Activated B cell treated with CpG ODN at 0.5 μM for 24 hours (primary cell): ENCODE data around the gene LRRC10B. TPM values are rescaled to one million over a fixed set of nuclear protein-coding genes. Genes with fewer than 3 reads are reported as not detected.

ENCODE experiments used
- ATAC-seq: fragments of 200-7000 bp; cut with Tn5 transposase; one replicate; pipeline ENCODE4 v1.10.0; 2021; ENCODE audit warnings: low read depth, mild to moderate bottlenecking, moderate library complexity
- CTCF ChIA-PET: fragments of 350-600 bp; sonication (Branson Sonifier 250); formaldehyde crosslinking; loops from one replicate; lab custom pipeline; 2021; ENCODE audit warnings: antibody characterized with exemption; lab: Charles Lee
- POLR2A ChIA-PET: fragments of 350-600 bp; sonication (Branson Sonifier 250); formaldehyde crosslinking; loops from one replicate; lab custom pipeline; 2021; ENCODE audit warnings: antibody characterized with exemption; lab: Charles Lee
- DNase-seq: peaks from one replicate; pipeline ENCODE4 v3.0.0; 2022
- H3K27ac Mint-ChIP-seq: one replicate; pipeline ENCODE4 v1.8.0; 2020; ENCODE audit warnings: mixed read lengths
- H3K27me3 Mint-ChIP-seq: one replicate; pipeline ENCODE4 v1.8.0; 2021; ENCODE audit warnings: mixed read lengths
- H3K36me3 Mint-ChIP-seq: one replicate; pipeline ENCODE4 v1.8.0; 2021; ENCODE audit warnings: low read depth, mixed read lengths
- H3K4me1 Mint-ChIP-seq: one replicate; pipeline ENCODE4 v1.8.0; 2021; ENCODE audit warnings: mixed read lengths
- H3K4me3 Mint-ChIP-seq: one replicate; pipeline ENCODE4 v1.8.0; 2020; ENCODE audit warnings: mild to moderate bottlenecking, mixed read lengths
- H3K9me3 Mint-ChIP-seq: one replicate; pipeline ENCODE4 v1.8.0; 2020; ENCODE audit warnings: mixed read lengths
- CTCF ChIP-seq: fragments of 200-600 bp; IDR thresholded peaks from one replicate; pipeline ENCODE4 v1.8.0; 2022; ENCODE audit warnings: antibody characterized with exemption, mild to moderate bottlenecking
- intact Hi-C: fragments of 100-400 bp; cut with micrococcal nuclease; formaldehyde crosslinking; loops from one replicate; pipeline ENCODE4 v1.15.1; 2024
- total RNA-seq: library from RNA; stranded (reverse); gene quantifications from 2 replicates; pipeline ENCODE4 v1.2.3, GENCODE V29; 2022

Gene LRRC10B
- total RNA-seq, 1 donor from 2014 or later, result not detected

GRCh38 chr11:61545341-61545740 is 36.8 kb downstream of the LRRC10B start:
- ATAC-seq (no peak), DNase-seq (no peak)
- TF ChIP-seq CTCF, result no peak
- Mint-ChIP-seq H3K27me3 (peaks cover 18% of the 10 kb centered on the region), H3K27ac (no peak overlapping the region), H3K4me3 (no peak overlapping the region), H3K9me3 (no peaks in the 10 kb centered on the region), H3K4me1 (peaks cover 6% of the 10 kb centered on the region), H3K36me3 (no peaks in the 10 kb centered on the region)
- ChIA-PET CTCF (no interaction called here), POLR2A (no interaction called here)
- intact Hi-C loops, result no loop called here

GRCh38 chr11:61545921-61546320 is 37.4 kb downstream of the LRRC10B start:
- Mint-ChIP-seq H3K4me3 (no peak overlapping the region), H3K27me3 (peaks cover 23% of the 10 kb centered on the region), H3K9me3 (no peaks in the 10 kb centered on the region), H3K36me3 (no peaks in the 10 kb centered on the region), H3K4me1 (peaks cover 9% of the 10 kb centered on the region), H3K27ac (no peak overlapping the region)
- no peak for TF ChIP-seq CTCF
- ATAC-seq (no peak), DNase-seq (no peak)
- CTCF ChIA-PET, result no interaction called here
- POLR2A ChIA-PET, result no interaction called here
- intact Hi-C loops, result no loop called here

GRCh38 chr11:61546663-61547062 is 38.1 kb downstream of the LRRC10B start:
- ChIA-PET CTCF (no interaction called here), POLR2A (no interaction called here)
- no peak overlapping the region for H3K27ac Mint-ChIP-seq
- no peak for TF ChIP-seq CTCF
- peaks cover 24% of the 10 kb centered on the region for H3K27me3 Mint-ChIP-seq
- peaks cover 7% of the 10 kb centered on the region for H3K4me1 Mint-ChIP-seq
- intact Hi-C loops, result no loop called here
- H3K9me3 Mint-ChIP-seq, result no peaks in the 10 kb centered on the region
- no peak overlapping the region for H3K4me3 Mint-ChIP-seq
- ATAC-seq, result no peak
- H3K36me3 Mint-ChIP-seq, result no peaks in the 10 kb centered on the region
- DNase-seq, result no peak

GRCh38 chr11:61547246-61547645 is 38.7 kb downstream of the LRRC10B start:
- peaks cover 5% of the 10 kb centered on the region for H3K4me1 Mint-ChIP-seq
- no peak overlapping the region for H3K4me3 Mint-ChIP-seq
- no peak overlapping the region for H3K27ac Mint-ChIP-seq
- ATAC-seq (no peak), DNase-seq (no peak)
- POLR2A ChIA-PET, result no interaction called here
- H3K36me3 Mint-ChIP-seq, result no peaks in the 10 kb centered on the region
- peaks cover 21% of the 10 kb centered on the region for H3K27me3 Mint-ChIP-seq
- CTCF ChIA-PET, result no interaction called here
- TF ChIP-seq CTCF, result no peak
- intact Hi-C loops, result no loop called here
- H3K9me3 Mint-ChIP-seq, result no peaks in the 10 kb centered on the region

GRCh38 chr11:61549177-61549576 is 40.6 kb downstream of the LRRC10B start:
- intact Hi-C loops, result no loop called here
- Mint-ChIP-seq H3K4me3 (no peak overlapping the region), H3K9me3 (no peaks in the 10 kb centered on the region), H3K27ac (no peak overlapping the region), H3K27me3 (peaks cover 35% of the 10 kb centered on the region), H3K4me1 (peaks cover 5% of the 10 kb centered on the region), H3K36me3 (no peaks in the 10 kb centered on the region)
- TF ChIP-seq CTCF, result no peak
- ChIA-PET POLR2A (no interaction called here), CTCF (no interaction called here)
- no peak for DNase-seq
- no peak for ATAC-seq
